Hepatocyte (in vitro differentiated cells): ENCODE data around the gene SDHA. TPM values are rescaled to one million over a fixed set of nuclear protein-coding genes. Genes with fewer than 3 reads are reported as not detected.
"Not testable (repeated sequence)": the region's sequence is repeated elsewhere in the genome, so short reads cannot be mapped to it uniquely, and the experiment has no call there.

Experiments used
- DNase-seq: peaks from one replicate; pipeline ENCODE4 v3.0.0-alpha.2; 2016; ENCODE audit warnings: low spot score
- H2AFZ ChIP-seq: fragments of 200-600 bp; sonication (generic); 2 replicates; pipeline ENCODE4 v1.6.0; 2016; ENCODE audit warnings: antibody characterized with exemption, mild to moderate bottlenecking
- H3K27ac ChIP-seq: fragments of 200-600 bp; sonication (generic); 2 replicates; pipeline ENCODE4 v1.5.1; 2016; ENCODE audit warnings: mild to moderate bottlenecking
- H3K27me3 ChIP-seq: fragments of 200-600 bp; sonication (generic); 2 replicates; pipeline ENCODE4 v1.6.1; 2016
- H3K36me3 ChIP-seq: fragments of 200-600 bp; sonication (generic); replicated peaks from 2 replicates; pipeline ENCODE4 v1.5.1; 2016; ENCODE audit warnings: low read depth; ENCODE audit not compliant: insufficient read depth
- H3K4me1 ChIP-seq: fragments of 200-600 bp; sonication (generic); 2 replicates; pipeline ENCODE4 v1.5.1; 2016; ENCODE audit warnings: mild to moderate bottlenecking, moderate library complexity; ENCODE audit not compliant: insufficient read depth
- H3K4me2 ChIP-seq: fragments of 200-600 bp; sonication (generic); 2 replicates; pipeline ENCODE4 v1.6.0; 2016
- H3K4me3 ChIP-seq: fragments of 200-600 bp; sonication (generic); 2 replicates; pipeline ENCODE4 v1.5.1; 2016; ENCODE audit warnings: mild to moderate bottlenecking
- H3K79me2 ChIP-seq: fragments of 200-600 bp; sonication (generic); 2 replicates; pipeline ENCODE4 v1.6.0; 2017; ENCODE audit warnings: mild to moderate bottlenecking
- H3K9me2 ChIP-seq: fragments of 200-600 bp; sonication (generic); replicated peaks from 2 replicates; pipeline ENCODE4 v1.6.0; 2017; ENCODE audit warnings: mild to moderate bottlenecking; ENCODE audit not compliant: insufficient read depth
- H3K9me3 ChIP-seq: fragments of 200-600 bp; sonication (generic); 2 replicates; pipeline ENCODE4 v1.5.1; 2016; ENCODE audit warnings: low read depth, mild to moderate bottlenecking
- H4K20me1 ChIP-seq: fragments of 200-600 bp; sonication (generic); 2 replicates; pipeline ENCODE4 v1.6.0; 2016; ENCODE audit warnings: mild to moderate bottlenecking; ENCODE audit not compliant: insufficient read depth, poor library complexity, severe bottlenecking
- EZH2 ChIP-seq: fragments of 200-600 bp; sonication (generic); IDR thresholded peaks from 2 replicates; pipeline ENCODE4 v1.6.1; 2016; ENCODE audit warnings: antibody characterized with exemption, mild to moderate bottlenecking, borderline replicate concordance
- EZH2phosphoT487 ChIP-seq: fragments of 200-600 bp; sonication (generic); IDR thresholded peaks from one replicate; pipeline ENCODE4 v1.6.1; 2018; ENCODE audit warnings: antibody characterized with exemption, mild to moderate bottlenecking, low read depth, moderate library complexity; ENCODE audit not compliant: unreplicated experiment, severe bottlenecking
- WGBS: methylation state at CpG from one replicate; pipeline ENCODE4 v1.1.6; 2016; ENCODE audit warnings: low lambda C conversion rate; ENCODE audit errors: missing lambda C conversion rate; 5-methylcytosine and 5-hydroxymethylcytosine counted together
- polyA plus RNA-seq: library from polyadenylated mRNA; unstranded; fragments of >200 nt; fragmentation: Nextera tagmentation; extraction: Ambion mirVana; gene quantifications from 2 replicates; pipeline ENCODE4 v1.2.1, GENCODE V29; 2016
- total RNA-seq: library from RNA; depleted of rRNA; stranded (reverse); fragments of >200 nt; gene quantifications from 2 replicates; pipeline ENCODE4 v1.2.3, GENCODE V29; 2014
- TF ChIP-seq, protein P1 (sequence below): fragments of 200-600 bp; sonication (generic); IDR thresholded peaks from 2 replicates; pipeline ENCODE4 v1.5.1; 2016; ENCODE audit warnings: antibody characterized with exemption, mild to moderate bottlenecking; ENCODE audit not compliant: poor library complexity

Gene SDHA
- total and polyA plus RNA-seq, 2 experiments from 2014 or later, result 102 to 159 TPM

- H3K4me1 ChIP-seq, result peaks cover 4% of the 10 kb centered on the region
- no peak overlapping the region for H3K4me2 ChIP-seq
- H3K9me3 ChIP-seq, result no peaks in the 10 kb centered on the region
- no peaks in the 10 kb centered on the region for H3K27me3 ChIP-seq
- no peak overlapping the region for H3K4me3 ChIP-seq
- 89% methylated on average over 8 of the region's 8 CpGs for WGBS
- H4K20me1 ChIP-seq, result peaks cover 31% of the 10 kb centered on the region
- H3K79me2 ChIP-seq, result peaks cover 18% of the 10 kb centered on the region
- TF ChIP-seq EZH2phosphoT487 (no peak), EZH2 (no peak)
- TF ChIP-seq, protein P1, sequence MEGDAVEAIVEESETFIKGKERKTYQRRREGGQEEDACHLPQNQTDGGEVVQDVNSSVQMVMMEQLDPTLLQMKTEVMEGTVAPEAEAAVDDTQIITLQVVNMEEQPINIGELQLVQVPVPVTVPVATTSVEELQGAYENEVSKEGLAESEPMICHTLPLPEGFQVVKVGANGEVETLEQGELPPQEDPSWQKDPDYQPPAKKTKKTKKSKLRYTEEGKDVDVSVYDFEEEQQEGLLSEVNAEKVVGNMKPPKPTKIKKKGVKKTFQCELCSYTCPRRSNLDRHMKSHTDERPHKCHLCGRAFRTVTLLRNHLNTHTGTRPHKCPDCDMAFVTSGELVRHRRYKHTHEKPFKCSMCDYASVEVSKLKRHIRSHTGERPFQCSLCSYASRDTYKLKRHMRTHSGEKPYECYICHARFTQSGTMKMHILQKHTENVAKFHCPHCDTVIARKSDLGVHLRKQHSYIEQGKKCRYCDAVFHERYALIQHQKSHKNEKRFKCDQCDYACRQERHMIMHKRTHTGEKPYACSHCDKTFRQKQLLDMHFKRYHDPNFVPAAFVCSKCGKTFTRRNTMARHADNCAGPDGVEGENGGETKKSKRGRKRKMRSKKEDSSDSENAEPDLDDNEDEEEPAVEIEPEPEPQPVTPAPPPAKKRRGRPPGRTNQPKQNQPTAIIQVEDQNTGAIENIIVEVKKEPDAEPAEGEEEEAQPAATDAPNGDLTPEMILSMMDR, result no peak
- no peak for DNase-seq
- H2AFZ ChIP-seq, result no peak overlapping the region
- H3K36me3 ChIP-seq, result no peaks in the 10 kb centered on the region
- H3K27ac ChIP-seq, result no peak overlapping the region
- no peaks in the 10 kb centered on the region for H3K9me2 ChIP-seq
Measured at GRCh38 chr5:302966-303365, 84.8 kb downstream of the SDHA start.

DNA sequence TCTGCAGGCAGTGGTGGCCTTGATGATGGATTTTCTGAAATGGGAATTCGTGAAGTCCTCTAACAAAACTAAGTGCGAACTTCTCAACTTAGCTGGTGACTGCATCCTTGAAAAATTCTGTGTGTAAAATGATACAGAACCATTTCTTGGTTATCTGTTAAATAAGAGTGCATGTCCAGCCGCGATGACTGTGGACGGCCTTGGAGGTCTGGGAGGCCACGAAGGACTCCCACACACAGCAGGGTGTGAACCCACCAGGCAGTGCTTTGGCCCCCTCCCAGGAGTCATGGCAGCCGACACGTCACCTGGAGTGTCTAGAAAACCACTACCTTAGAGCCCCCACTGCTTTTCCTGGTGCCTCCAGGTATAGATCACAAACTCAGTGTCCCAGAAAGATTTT lies 85.6 kb downstream of the SDHA start:
- H3K36me3 ChIP-seq, H3K4me1 ChIP-seq, H3K9me2 ChIP-seq, H2AFZ ChIP-seq, H3K9me3 ChIP-seq, H3K4me3 ChIP-seq, H3K27me3 ChIP-seq, H3K4me2 ChIP-seq, H3K27ac ChIP-seq, DNase-seq: not testable (repeated sequence)
- H3K79me2 ChIP-seq, result peaks cover 17% of the 10 kb centered on the region
- 89% methylated on average over 8 of the region's 8 CpGs for WGBS
- H4K20me1 ChIP-seq, result peaks cover 29% of the 10 kb centered on the region

DNA sequence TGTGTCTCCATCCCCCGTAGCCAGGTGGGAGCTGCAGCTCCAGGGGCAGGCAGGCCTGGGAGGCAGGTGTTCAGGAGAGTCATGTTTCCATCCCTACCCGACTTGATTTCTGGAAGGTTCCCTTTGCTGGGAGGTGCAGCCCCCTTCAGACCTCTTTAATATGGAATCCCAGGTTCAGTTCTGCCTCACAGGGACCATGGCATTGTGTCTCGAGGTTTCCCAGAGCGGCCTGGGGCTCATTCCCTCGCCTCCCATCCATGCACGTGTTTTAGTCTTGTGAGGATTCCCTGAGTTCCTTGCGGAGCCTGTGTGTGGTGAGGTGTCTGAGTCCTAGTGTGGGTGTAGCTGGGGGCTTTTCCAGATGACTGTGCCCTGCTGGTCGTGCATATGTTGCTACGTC lies 86.9 kb downstream of the SDHA start:
- no peak for DNase-seq
- H3K9me2 ChIP-seq, result no peaks in the 10 kb centered on the region
- H3K4me2 ChIP-seq, result no peak overlapping the region
- H2AFZ ChIP-seq, result no peak overlapping the region
- 83% methylated on average over 9 of the region's 9 CpGs for whole genome bisulfite sequencing
- no peaks in the 10 kb centered on the region for H3K27me3 ChIP-seq
- TF ChIP-seq, protein P1, result no peak
- no peak for TF ChIP-seq EZH2
- TF ChIP-seq EZH2phosphoT487, result no peak
- no peaks in the 10 kb centered on the region for H3K9me3 ChIP-seq
- no peak overlapping the region for H3K27ac ChIP-seq
- peaks cover 13% of the 10 kb centered on the region for H3K79me2 ChIP-seq
- no peaks in the 10 kb centered on the region for H3K36me3 ChIP-seq
- peaks cover 29% of the 10 kb centered on the region for H4K20me1 ChIP-seq
- no peak overlapping the region for H3K4me3 ChIP-seq
- peaks cover 4% of the 10 kb centered on the region for H3K4me1 ChIP-seq

DNA sequence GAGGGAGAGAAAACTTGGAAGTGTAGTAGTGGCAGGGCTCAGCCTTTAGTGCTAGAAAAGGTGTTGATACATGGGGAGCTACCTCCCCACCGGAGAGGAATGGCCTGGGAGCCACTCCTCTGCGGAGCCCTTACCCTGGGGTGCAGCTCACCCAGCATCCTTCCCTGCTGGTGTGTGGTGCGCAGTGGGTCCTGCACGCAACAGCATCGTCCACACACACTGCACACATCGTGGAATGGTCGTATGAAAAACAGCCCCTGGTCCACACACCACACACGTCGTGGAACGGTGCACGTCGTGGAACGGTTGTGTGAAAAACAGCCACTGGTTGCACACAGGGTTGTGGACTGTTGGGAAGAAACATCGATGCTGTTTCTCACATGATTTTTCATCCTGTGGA lies 87.3 kb downstream of the SDHA start:
- Histone ChIP-seq H3K36me3 (no peaks in the 10 kb centered on the region), H3K9me2 (no peaks in the 10 kb centered on the region), H3K79me2 (peaks cover 16% of the 10 kb centered on the region), H3K27ac (no peak overlapping the region), H2AFZ (no peak overlapping the region), H3K4me3 (no peak overlapping the region), H3K4me2 (no peak overlapping the region), H3K4me1 (peaks cover 4% of the 10 kb centered on the region), H3K9me3 (no peaks in the 10 kb centered on the region), H3K27me3 (no peaks in the 10 kb centered on the region), H4K20me1 (peaks cover 29% of the 10 kb centered on the region)
- WGBS, result 95% methylated on average over 14 of the region's 14 CpGs
- TF ChIP-seq, protein P1, result no peak
- TF ChIP-seq EZH2, result no peak
- no peak for TF ChIP-seq EZH2phosphoT487
- DNase-seq, result no peak
